Neural progenitor cell (in vitro differentiated cells): ENCODE measurements around the gene C1orf21. TPM values are rescaled to one million over a fixed set of nuclear protein-coding genes. Genes with fewer than 3 reads are reported as not detected.

Source experiments
- DNase-seq: peaks from one replicate; pipeline ENCODE4 v3.0.0-alpha.2; 2016; ENCODE audit warnings: low spot score
- H2AFZ ChIP-seq: fragments of 200-600 bp; sonication (generic); replicated peaks from 2 replicates; pipeline ENCODE4 v1.6.1; 2016; ENCODE audit warnings: antibody characterized with exemption
- H3F3A ChIP-seq: fragments of 200-600 bp; sonication (generic); 2 replicates; pipeline ENCODE4 v1.6.1; 2016; ENCODE audit warnings: antibody characterized with exemption, low read depth
- H3K27ac ChIP-seq: fragments of 200-600 bp; sonication (generic); 2 replicates; pipeline ENCODE4 v1.5.1; 2016; ENCODE audit warnings: mild to moderate bottlenecking
- H3K27me3 ChIP-seq: fragments of 200-600 bp; sonication (generic); 2 replicates; pipeline ENCODE4 v1.6.1; 2016; ENCODE audit warnings: mild to moderate bottlenecking, moderate library complexity
- H3K36me3 ChIP-seq: fragments of 200-600 bp; sonication (generic); 2 replicates; pipeline ENCODE4 v1.5.1; 2016
- H3K4me1 ChIP-seq: fragments of 200-600 bp; sonication (generic); 2 replicates; pipeline ENCODE4 v1.6.1; 2016; ENCODE audit warnings: mixed run types
- H3K4me2 ChIP-seq: fragments of 200-600 bp; sonication (generic); 2 replicates; pipeline ENCODE4 v1.6.1; 2016
- H3K4me3 ChIP-seq: fragments of 200-600 bp; sonication (generic); 2 replicates; pipeline ENCODE4 v1.5.1; 2016
- H3K79me2 ChIP-seq: fragments of 200-600 bp; sonication (generic); 2 replicates; pipeline ENCODE4 v1.6.1; 2016; ENCODE audit warnings: low read depth
- H3K9ac ChIP-seq: fragments of 200-600 bp; sonication (generic); 2 replicates; pipeline ENCODE4 v1.6.1; 2016
- H3K9me3 ChIP-seq: fragments of 200-600 bp; sonication (generic); 2 replicates; pipeline ENCODE4 v1.5.1; 2016; ENCODE audit warnings: low read depth
- H4K20me1 ChIP-seq: fragments of 200-600 bp; sonication (generic); 2 replicates; pipeline ENCODE4 v1.6.1; 2016; ENCODE audit warnings: low read depth
- H3K27ac Mint-ChIP-seq: 3 replicates; pipeline ENCODE4 v1.8.0; 2021; ENCODE audit warnings: mixed read lengths
- H3K27me3 Mint-ChIP-seq: 2 replicates; pipeline ENCODE4 v1.8.0; 2022; ENCODE audit warnings: low read depth, mild to moderate bottlenecking, inconsistent platforms, moderate library complexity, mixed read lengths; ENCODE audit not compliant: insufficient read depth
- H3K36me3 Mint-ChIP-seq: 3 replicates; pipeline ENCODE4 v1.8.0; 2021; ENCODE audit warnings: mixed read lengths
- H3K4me1 Mint-ChIP-seq: 3 replicates; pipeline ENCODE4 v1.8.0; 2021; ENCODE audit warnings: mixed read lengths
- H3K4me3 Mint-ChIP-seq: 3 replicates; pipeline ENCODE4 v1.8.0; 2021; ENCODE audit warnings: mild to moderate bottlenecking, moderate library complexity, mixed read lengths
- H3K9me3 Mint-ChIP-seq: 3 replicates; pipeline ENCODE4 v1.8.0; 2020; ENCODE audit warnings: mixed read lengths
- CTCF ChIP-seq: fragments of 200-600 bp; sonication (generic); IDR thresholded peaks from 2 replicates; pipeline ENCODE4 v1.5.1; 2017; ENCODE audit warnings: antibody characterized with exemption, mild to moderate bottlenecking
- EZH2 ChIP-seq: fragments of 200-600 bp; sonication (generic); IDR thresholded peaks from 2 replicates; pipeline ENCODE4 v1.6.1; 2017; ENCODE audit warnings: antibody characterized with exemption, mild to moderate bottlenecking, moderate library complexity
- EZH2phosphoT487 ChIP-seq: fragments of 200-600 bp; sonication (generic); IDR thresholded peaks from 2 replicates; pipeline ENCODE4 v1.6.1; 2017; ENCODE audit warnings: antibody characterized with exemption
- total RNA-seq: library from RNA; depleted of rRNA; stranded (reverse); fragments of >200 nt; gene quantifications from 2 replicates; pipeline ENCODE4 v1.2.3, GENCODE V29; 2015; ENCODE audit warnings: low replicate concordance

C1orf21 gene
- total RNA-seq, 1 donor from 2014 or later, result 117 TPM

- H3F3A ChIP-seq, result peaks cover 17% of the 10 kb centered on the region
- no peaks in the 10 kb centered on the region for H4K20me1 ChIP-seq
- H3K36me3 Mint-ChIP-seq, result peaks cover 2% of the 10 kb centered on the region
- no peak overlapping the region for H3K4me3 ChIP-seq
- no peak overlapping the region for H3K9ac ChIP-seq
- H3K27me3 Mint-ChIP-seq, result peaks cover 7% of the 10 kb centered on the region
- H3K9me3 ChIP-seq, result peaks cover 2% of the 10 kb centered on the region
- H3K79me2 ChIP-seq, result no peaks in the 10 kb centered on the region
- no peak overlapping the region for H2AFZ ChIP-seq
- H3K4me3 Mint-ChIP-seq, result no peak overlapping the region
- H3K9me3 Mint-ChIP-seq, result peaks cover 10% of the 10 kb centered on the region
- H3K4me1 ChIP-seq, result peaks cover 37% of the 10 kb centered on the region
- no peaks in the 10 kb centered on the region for H3K4me1 Mint-ChIP-seq
- no peak overlapping the region for H3K27ac ChIP-seq
- no peak for TF ChIP-seq EZH2phosphoT487
- TF ChIP-seq CTCF, result no peak
- TF ChIP-seq EZH2, result no peak
- no peaks in the 10 kb centered on the region for H3K27me3 ChIP-seq
- DNase-seq, result no peak
- no peak overlapping the region for H3K27ac Mint-ChIP-seq
- H3K4me2 ChIP-seq, result no peak overlapping the region
- no peaks in the 10 kb centered on the region for H3K36me3 ChIP-seq
Measured at GRCh38 chr1:184632415-184633175, 245.8 kb downstream of the C1orf21 start.

- Mint-ChIP-seq H3K4me1 (no peaks in the 10 kb centered on the region), H3K36me3 (peaks cover 2% of the 10 kb centered on the region)
- no peaks in the 10 kb centered on the region for H3K36me3 ChIP-seq
Measured at GRCh38 chr1:184633785-184634184, 247.0 kb downstream of the C1orf21 start.

GRCh38 chr1:184634296-184634695, 247.5 kb downstream of the C1orf21 start:
- H3K4me1 Mint-ChIP-seq, result no peaks in the 10 kb centered on the region

More at GRCh38 chr1:184633785-184634184, 247.0 kb downstream of the C1orf21 start:
- peaks cover 3% of the 10 kb centered on the region for H3K9me3 ChIP-seq
- TF ChIP-seq EZH2, result no peak
- TF ChIP-seq EZH2phosphoT487, result no peak
- no peak for TF ChIP-seq CTCF
- no peak overlapping the region for H2AFZ ChIP-seq
- no peaks in the 10 kb centered on the region for H3K79me2 ChIP-seq
- no peaks in the 10 kb centered on the region for H4K20me1 ChIP-seq
- no peak overlapping the region for H3K27ac Mint-ChIP-seq
- H3K4me1 ChIP-seq, result peaks cover 37% of the 10 kb centered on the region
- no peak overlapping the region for H3K4me2 ChIP-seq
- H3F3A ChIP-seq, result peaks cover 17% of the 10 kb centered on the region
- H3K27me3 ChIP-seq, result no peaks in the 10 kb centered on the region
- DNase-seq, result no peak
- no peak overlapping the region for H3K9ac ChIP-seq
- peaks cover 8% of the 10 kb centered on the region for H3K27me3 Mint-ChIP-seq
- H3K27ac ChIP-seq, result no peak overlapping the region
- no peak overlapping the region for H3K4me3 ChIP-seq
- H3K9me3 Mint-ChIP-seq, result peaks cover 12% of the 10 kb centered on the region
- H3K4me3 Mint-ChIP-seq, result no peak overlapping the region

More at GRCh38 chr1:184634296-184634695, 247.5 kb downstream of the C1orf21 start:
- TF ChIP-seq EZH2phosphoT487 (no peak), EZH2 (no peak), CTCF (no peak)
- Mint-ChIP-seq H3K27ac (no peak overlapping the region), H3K36me3 (no peaks in the 10 kb centered on the region), H3K27me3 (peaks cover 8% of the 10 kb centered on the region), H3K4me3 (no peak overlapping the region), H3K9me3 (peaks cover 13% of the 10 kb centered on the region)
- Histone ChIP-seq H3K9ac (no peak overlapping the region), H3K4me3 (no peak overlapping the region), H3K27ac (no peak overlapping the region), H4K20me1 (no peaks in the 10 kb centered on the region), H3K9me3 (peaks cover 3% of the 10 kb centered on the region), H3K4me1 (peaks cover 37% of the 10 kb centered on the region), H2AFZ (no peak overlapping the region), H3F3A (peaks cover 16% of the 10 kb centered on the region), H3K4me2 (no peak overlapping the region), H3K79me2 (no peaks in the 10 kb centered on the region), H3K27me3 (no peaks in the 10 kb centered on the region), H3K36me3 (no peaks in the 10 kb centered on the region)
- DNase-seq, result peak; percentile 36
